Gastrocnemius medialis (tissue), 4 donors: ENCODE data around the gene PPFIBP1.
"Not testable (repeated sequence)": the region's sequence is repeated elsewhere in the genome, so short reads cannot be mapped to it uniquely, and the experiment has no call there.

Experiments
- POLR2A ChIP-seq, 2 donors: fragments of 450-650 bp; IDR thresholded peaks; one replicate each; pipeline ENCODE4 v1.6.1; 2017; ENCODE audit warnings: antibody characterized with exemption in 2 of 2, mild to moderate bottlenecking in 2 of 2, moderate library complexity in 2 of 2
- TF ChIP-seq, protein P1 (sequence below), 5 experiments: fragments of 450-650 bp in 3 of 5; fragments of 200-600 bp in 2 of 5; sonication (generic) in 2 of 5; IDR thresholded peaks in 4 of 5; conservative IDR thresholded peaks in 1 of 5; 1 replicate in 4 of 5; 2 replicates in 1 of 5; pipeline ENCODE4 v1.5.1; 2016 to 2019; ENCODE audit warnings: antibody characterized with exemption in 5 of 5, mild to moderate bottlenecking in 3 of 5, moderate library complexity in 3 of 5

DNA sequence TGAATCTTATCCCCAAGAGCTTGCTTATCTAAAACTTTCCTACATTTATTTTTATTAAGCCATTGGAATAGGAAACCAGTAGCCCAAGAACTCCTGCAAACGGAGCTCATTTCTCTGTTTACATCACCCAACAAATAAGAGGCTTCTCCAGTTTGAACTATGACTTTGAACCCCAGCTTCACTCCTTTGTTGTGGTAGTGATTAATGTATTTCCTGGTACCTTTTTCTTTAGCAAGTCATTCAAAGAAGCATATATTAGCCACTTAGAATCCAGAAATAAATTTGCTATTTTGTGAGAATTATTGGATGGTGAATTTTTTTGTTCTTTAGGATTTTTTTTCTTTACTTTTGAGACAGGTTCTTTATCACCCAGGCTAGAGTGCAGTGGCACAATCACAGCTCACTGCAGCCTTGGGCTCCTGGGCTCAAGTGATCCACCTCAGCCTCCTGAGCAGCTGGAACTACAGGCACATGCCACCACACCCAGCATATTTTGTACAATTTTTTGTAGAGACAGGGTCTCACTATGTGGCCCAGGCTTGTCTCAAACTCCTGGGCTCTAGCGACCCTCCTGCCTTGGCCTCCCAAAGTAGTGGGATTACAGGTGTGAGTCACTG, 104.0 kb downstream of the PPFIBP1 start:
- TF ChIP-seq, protein P1, sequence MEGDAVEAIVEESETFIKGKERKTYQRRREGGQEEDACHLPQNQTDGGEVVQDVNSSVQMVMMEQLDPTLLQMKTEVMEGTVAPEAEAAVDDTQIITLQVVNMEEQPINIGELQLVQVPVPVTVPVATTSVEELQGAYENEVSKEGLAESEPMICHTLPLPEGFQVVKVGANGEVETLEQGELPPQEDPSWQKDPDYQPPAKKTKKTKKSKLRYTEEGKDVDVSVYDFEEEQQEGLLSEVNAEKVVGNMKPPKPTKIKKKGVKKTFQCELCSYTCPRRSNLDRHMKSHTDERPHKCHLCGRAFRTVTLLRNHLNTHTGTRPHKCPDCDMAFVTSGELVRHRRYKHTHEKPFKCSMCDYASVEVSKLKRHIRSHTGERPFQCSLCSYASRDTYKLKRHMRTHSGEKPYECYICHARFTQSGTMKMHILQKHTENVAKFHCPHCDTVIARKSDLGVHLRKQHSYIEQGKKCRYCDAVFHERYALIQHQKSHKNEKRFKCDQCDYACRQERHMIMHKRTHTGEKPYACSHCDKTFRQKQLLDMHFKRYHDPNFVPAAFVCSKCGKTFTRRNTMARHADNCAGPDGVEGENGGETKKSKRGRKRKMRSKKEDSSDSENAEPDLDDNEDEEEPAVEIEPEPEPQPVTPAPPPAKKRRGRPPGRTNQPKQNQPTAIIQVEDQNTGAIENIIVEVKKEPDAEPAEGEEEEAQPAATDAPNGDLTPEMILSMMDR (IDR thresholded peaks at IDR 0.05 in 4 of 5, conservative IDR thresholded peaks at IDR 0.05 in 1 of 5), result not testable (repeated sequence)
- TF ChIP-seq POLR2A (IDR thresholded peaks at IDR 0.05), result not testable (repeated sequence)
